Hepatocyte (in vitro differentiated cells): ENCODE data around the gene SLC38A10.

ENCODE experiments used
- CTCF ChIP-seq: fragments of 200-600 bp; sonication (generic); IDR thresholded peaks from 2 replicates; pipeline ENCODE4 v1.5.1; 2016; ENCODE audit warnings: antibody characterized with exemption, mild to moderate bottlenecking; ENCODE audit not compliant: poor library complexity
- EZH2 ChIP-seq: fragments of 200-600 bp; sonication (generic); IDR thresholded peaks from 2 replicates; pipeline ENCODE4 v1.6.1; 2016; ENCODE audit warnings: antibody characterized with exemption, mild to moderate bottlenecking, borderline replicate concordance

DNA sequence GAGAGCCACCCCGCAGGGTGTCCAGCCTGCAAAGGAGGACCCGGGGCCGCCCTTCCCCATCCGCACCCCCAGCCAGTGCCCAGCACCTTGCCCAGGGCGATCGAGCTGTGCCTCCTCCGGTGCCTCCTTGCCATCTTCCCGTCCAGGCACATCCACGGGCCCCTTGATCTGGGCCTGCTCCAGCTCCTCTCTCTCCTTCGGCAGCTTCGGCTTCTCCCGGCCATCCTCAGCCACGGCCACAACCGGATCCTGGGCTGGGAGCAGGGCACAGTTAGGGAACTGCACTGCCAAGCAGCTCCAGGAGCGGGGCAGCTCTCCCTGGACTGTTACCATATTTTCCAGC is 42.1 kb downstream of the SLC38A10 start:
- TF ChIP-seq EZH2 (no peak), CTCF (no peak)
